Brain pericyte (primary cell): Measurements from ENCODE around the gene TESK1.
"Not testable (repeated sequence)": the region's sequence is repeated elsewhere in the genome, so short reads cannot be mapped to it uniquely, and the experiment has no call there.

Source experiments
- DNase-seq: peaks from one replicate; pipeline ENCODE4 v3.0.0-alpha.2; 2012; ENCODE audit warnings: low read depth, low spot score

TESK1 gene

GRCh38 chr9:35612843-35613242, 7.8 kb downstream of the TESK1 start:
- no peak for DNase-seq

- no peak for DNase-seq
Observed at GRCh38 chr9:35615981-35616680, 11.1 kb downstream of the TESK1 start.

- DNase-seq: no peak
Observed at GRCh38 chr9:35616681-35617459, 11.8 kb downstream of the TESK1 start.

- DNase-seq: no peak
Observed at GRCh38 chr9:35617548-35617947, 12.5 kb downstream of the TESK1 start.

- no peak for DNase-seq
Observed at GRCh38 chr9:35618325-35618727, 13.3 kb downstream of the TESK1 start, which contains the start of gene CD72. Gene CD72 (minus strand): TSS chr9:35618413. CDS start chr9:35618303, 110 bp downstream.

GRCh38 chr9:35618854-35619799, 14.1 kb downstream of the TESK1 start:
- no peak for DNase-seq

GRCh38 chr9:35619800-35620158, 14.7 kb downstream of the TESK1 start:
- no peak for DNase-seq

- DNase-seq: no peak
Observed at GRCh38 chr9:35627575-35627974, 22.5 kb downstream of the TESK1 start.

GRCh38 chr9:35628389-35628991, 23.4 kb downstream of the TESK1 start:
- no peak for DNase-seq

- DNase-seq: no peak
Observed at GRCh38 chr9:35629597-35629996, 24.5 kb downstream of the TESK1 start.

GRCh38 chr9:35635730-35636129, 30.7 kb downstream of the TESK1 start:
- DNase-seq: no peak

- DNase-seq: no peak
Observed at GRCh38 chr9:35636135-35636876, 31.2 kb downstream of the TESK1 start.

- not testable (repeated sequence) for DNase-seq
Observed at GRCh38 chr9:35636877-35637246, 31.8 kb downstream of the TESK1 start.

- DNase-seq: not testable (repeated sequence)
Observed at GRCh38 chr9:35637427-35637955, 32.4 kb downstream of the TESK1 start.

- not testable (repeated sequence) for DNase-seq
Observed at GRCh38 chr9:35638751-35639150, 33.7 kb downstream of the TESK1 start.

- DNase-seq: not testable (repeated sequence)
Observed at GRCh38 chr9:35639225-35639624, 34.2 kb downstream of the TESK1 start.

GRCh38 chr9:35639631-35640030, 34.6 kb downstream of the TESK1 start:
- DNase-seq: no peak

GRCh38 chr9:35640431-35640830, 35.4 kb downstream of the TESK1 start:
- not testable (repeated sequence) for DNase-seq

GRCh38 chr9:35641478-35641877, 36.4 kb downstream of the TESK1 start:
- not testable (repeated sequence) for DNase-seq

GRCh38 chr9:35643046-35643445, 38.0 kb downstream of the TESK1 start:
- DNase-seq: no peak
